Adrenal gland (tissue), 12 donors: ENCODE results near the gene MXRA8. TPM values are rescaled to one million over a fixed set of nuclear protein-coding genes. Genes with fewer than 3 reads are reported as not detected.

Source experiments
- DNase-seq, 7 donors: peaks; one replicate each; pipeline ENCODE4 v3.0.0-alpha.2; 2019 to 2020
- H3K27ac ChIP-seq, 5 donors: fragments of 200-600 bp; sonication (generic) in 4 of 5; 1 replicate in 3 of 5; 2 replicates in 2 of 5; pipeline versions ENCODE4 v1.5.1 to v1.8.0; 2016 to 2020; ENCODE audit warnings: mild to moderate bottlenecking in 1 of 5
- H3K27me3 ChIP-seq: fragments of 200-600 bp; 2 replicates; pipeline ENCODE4 v1.8.0; 2021
- H3K36me3 ChIP-seq, 2 donors: fragments of 200-600 bp; replicated peaks in 1 of 2; 1 replicate in 1 of 2; 2 replicates in 1 of 2; pipeline versions ENCODE4 v1.5.1 to v1.8.0; 2018 to 2022
- H3K4me1 ChIP-seq, 2 donors: fragments of 200-600 bp; replicated peaks in 1 of 2; 1 replicate in 1 of 2; 2 replicates in 1 of 2; pipeline versions ENCODE4 v1.5.1 to v1.8.0; 2018 to 2021
- H3K4me3 ChIP-seq, 4 donors: fragments of 200-600 bp; sonication (generic) in 3 of 4; one replicate each; pipeline ENCODE4 v1.5.1; 2016 to 2018
- H3K9me3 ChIP-seq, 3 donors: fragments of 200-600 bp; sonication (generic) in 1 of 3; replicated peaks in 1 of 3; 1 replicate in 2 of 3; 2 replicates in 1 of 3; pipeline versions ENCODE4 v1.5.1 to v1.8.0; 2016 to 2021
- POLR2A ChIP-seq, 2 donors: fragments of 450-650 bp; IDR thresholded peaks; one replicate each; pipeline ENCODE4 v1.6.1; 2017; ENCODE audit warnings: antibody characterized with exemption in 2 of 2, mild to moderate bottlenecking in 2 of 2, moderate library complexity in 1 of 2
- WGBS, 4 donors: extraction: QIAGEN DNeasy Blood & Tissue Kit in 2 of 4; methylation state at CpG; one replicate each; pipeline versions ENCODE4 v1.1.5 to v1.1.7; 2013 to 2017; 5-methylcytosine and 5-hydroxymethylcytosine counted together
- intact Hi-C, 2 donors: fragments of 100-400 bp; cut with DNase I; formaldehyde crosslinking; loops; one replicate each; pipeline versions ENCODE4 v1.14.1 to v1.15.0; 2022 to 2023
- polyA plus RNA-seq, 3 donors: library from polyadenylated mRNA; stranded (reverse); fragments of 200-250 nt in 2 of 3; fragments of 350-450 nt in 1 of 3; fragmentation: Illumina TruSeq in 1 of 3; extraction: RNeasy Lipid Tissue Mini Kit (QIAGEN cat#74804) in 1 of 3; gene quantifications; one replicate each; pipeline ENCODE4 v1.2.3, GENCODE V29; 2013 to 2014
- total RNA-seq, 9 donors: library from RNA; depleted of rRNA in 4 of 9; stranded (reverse); fragments of >200 nt in 4 of 9; fragments of 120-200 nt in 1 of 9; fragmentation: NEBNext Ultra II Directional in 1 of 9; extraction: Animal tissue kit (Norgen Biotek cat#: 25700) in 1 of 9; gene quantifications; one replicate each; pipeline versions ENCODE4 v1.1.0 to v1.2.4, GENCODE V29; 2013 to 2023
- TF ChIP-seq, protein P1 (sequence below), 6 experiments: fragments of 450-650 bp in 4 of 6; fragments of 200-600 bp in 2 of 6; sonication (generic) in 1 of 6; IDR thresholded peaks; 1 replicate in 5 of 6; 2 replicates in 1 of 6; pipeline versions ENCODE4 v1.5.1 to v1.8.0; 2016 to 2021; ENCODE audit warnings: antibody characterized with exemption in 6 of 6, mild to moderate bottlenecking in 2 of 6, moderate library complexity in 1 of 6
- donor health status: healthy with polysubstance abuse.
- donor health status: Bipolar disorder and iron deficiency.
- donor health status: DM: yes; HTN: yes; CAD: no.
- donor health status: DM: no; HTN: no; CAD: no.
- donor health status: DM: no; HTN: no; CAD: no.
- donor health status: DM: yes; HTN: yes; CAD: no.

MXRA8 gene
- total and polyA plus RNA-seq, 12 donors, result 8.4 to 104 (median 46.6) TPM

DNA sequence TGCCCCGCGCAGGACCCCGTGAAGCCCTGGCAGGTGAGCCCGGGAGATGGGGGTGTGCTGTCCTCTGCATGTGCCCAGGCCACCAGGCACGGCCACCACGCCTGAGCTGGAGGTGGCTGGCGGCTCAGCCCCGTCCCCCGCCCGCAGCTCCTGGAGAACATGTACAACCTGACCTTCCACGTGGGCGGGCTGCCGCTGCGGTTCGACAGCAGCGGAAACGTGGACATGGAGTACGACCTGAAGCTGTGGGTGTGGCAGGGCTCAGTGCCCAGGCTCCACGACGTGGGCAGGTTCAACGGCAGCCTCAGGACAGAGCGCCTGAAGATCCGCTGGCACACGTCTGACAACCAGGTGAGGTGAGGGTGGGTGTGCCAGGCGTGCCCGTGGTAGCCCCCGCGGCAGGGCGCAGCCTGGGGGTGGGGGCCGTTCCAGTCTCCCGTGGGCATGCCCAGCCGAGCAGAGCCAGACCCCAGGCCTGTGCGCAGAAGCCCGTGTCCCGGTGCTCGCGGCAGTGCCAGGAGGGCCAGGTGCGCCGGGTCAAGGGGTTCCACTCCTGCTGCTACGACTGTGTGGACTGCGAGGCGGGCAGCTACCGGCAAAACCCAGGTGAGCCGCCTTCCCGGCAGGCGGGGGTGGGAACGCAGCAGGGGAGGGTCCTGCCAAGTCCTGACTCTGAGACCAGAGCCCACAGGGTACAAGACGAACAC lies 25.4 kb downstream of the MXRA8 start:
- Histone ChIP-seq H3K9me3 (no peaks in the 10 kb centered on the region), H3K4me3 (no peak overlapping the region), H3K27me3 (no peaks in the 10 kb centered on the region), H3K27ac (no peak overlapping the region), H3K4me1 (peaks cover 0 to 12% of the 10 kb centered on the region in 2 donors), H3K36me3 (peaks cover 0 to 8% of the 10 kb centered on the region in 2 donors)
- WGBS, 4 donors, result 64 to 74% (median 66%) methylated on average over 7 to 48 of the region's 48 CpGs
- intact Hi-C loops, result no loop called here
- peak in 1 of 7 donors; percentile 48 for DNase-seq
- TF ChIP-seq, protein P1, sequence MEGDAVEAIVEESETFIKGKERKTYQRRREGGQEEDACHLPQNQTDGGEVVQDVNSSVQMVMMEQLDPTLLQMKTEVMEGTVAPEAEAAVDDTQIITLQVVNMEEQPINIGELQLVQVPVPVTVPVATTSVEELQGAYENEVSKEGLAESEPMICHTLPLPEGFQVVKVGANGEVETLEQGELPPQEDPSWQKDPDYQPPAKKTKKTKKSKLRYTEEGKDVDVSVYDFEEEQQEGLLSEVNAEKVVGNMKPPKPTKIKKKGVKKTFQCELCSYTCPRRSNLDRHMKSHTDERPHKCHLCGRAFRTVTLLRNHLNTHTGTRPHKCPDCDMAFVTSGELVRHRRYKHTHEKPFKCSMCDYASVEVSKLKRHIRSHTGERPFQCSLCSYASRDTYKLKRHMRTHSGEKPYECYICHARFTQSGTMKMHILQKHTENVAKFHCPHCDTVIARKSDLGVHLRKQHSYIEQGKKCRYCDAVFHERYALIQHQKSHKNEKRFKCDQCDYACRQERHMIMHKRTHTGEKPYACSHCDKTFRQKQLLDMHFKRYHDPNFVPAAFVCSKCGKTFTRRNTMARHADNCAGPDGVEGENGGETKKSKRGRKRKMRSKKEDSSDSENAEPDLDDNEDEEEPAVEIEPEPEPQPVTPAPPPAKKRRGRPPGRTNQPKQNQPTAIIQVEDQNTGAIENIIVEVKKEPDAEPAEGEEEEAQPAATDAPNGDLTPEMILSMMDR (IDR thresholded peaks at IDR 0.05), result no peak
- no peak for TF ChIP-seq POLR2A (IDR thresholded peaks at IDR 0.05)

DNA sequence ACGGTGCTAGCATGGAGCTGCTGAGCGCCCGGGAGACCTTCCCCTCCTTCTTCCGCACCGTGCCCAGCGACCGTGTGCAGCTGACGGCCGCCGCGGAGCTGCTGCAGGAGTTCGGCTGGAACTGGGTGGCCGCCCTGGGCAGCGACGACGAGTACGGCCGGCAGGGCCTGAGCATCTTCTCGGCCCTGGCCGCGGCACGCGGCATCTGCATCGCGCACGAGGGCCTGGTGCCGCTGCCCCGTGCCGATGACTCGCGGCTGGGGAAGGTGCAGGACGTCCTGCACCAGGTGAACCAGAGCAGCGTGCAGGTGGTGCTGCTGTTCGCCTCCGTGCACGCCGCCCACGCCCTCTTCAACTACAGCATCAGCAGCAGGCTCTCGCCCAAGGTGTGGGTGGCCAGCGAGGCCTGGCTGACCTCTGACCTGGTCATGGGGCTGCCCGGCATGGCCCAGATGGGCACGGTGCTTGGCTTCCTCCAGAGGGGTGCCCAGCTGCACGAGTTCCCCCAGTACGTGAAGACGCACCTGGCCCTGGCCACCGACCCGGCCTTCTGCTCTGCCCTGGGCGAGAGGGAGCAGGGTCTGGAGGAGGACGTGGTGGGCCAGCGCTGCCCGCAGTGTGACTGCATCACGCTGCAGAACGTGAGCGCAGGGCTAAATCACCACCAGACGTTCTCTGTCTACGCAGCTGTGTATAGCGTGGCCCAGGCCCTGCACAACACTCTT lies 26.2 kb downstream of the MXRA8 start:
- intact Hi-C loops, result no loop called here
- TF ChIP-seq, protein P1 (IDR thresholded peaks at IDR 0.05), result no peak
- TF ChIP-seq POLR2A (IDR thresholded peaks at IDR 0.05), result no peak
- no peaks in the 10 kb centered on the region for H3K27me3 ChIP-seq
- H3K9me3 ChIP-seq, result no peaks in the 10 kb centered on the region
- no peak for DNase-seq
- no peak overlapping the region for H3K4me3 ChIP-seq
- peaks cover 0 to 14% of the 10 kb centered on the region in 2 donors for H3K36me3 ChIP-seq
- 79 to 93% (median 81%) methylated on average over 16 to 57 of the region's 57 CpGs for WGBS, 4 donors
- H3K27ac ChIP-seq, result no peak overlapping the region
- H3K4me1 ChIP-seq, result peaks cover 0 to 12% of the 10 kb centered on the region in 2 donors

DNA sequence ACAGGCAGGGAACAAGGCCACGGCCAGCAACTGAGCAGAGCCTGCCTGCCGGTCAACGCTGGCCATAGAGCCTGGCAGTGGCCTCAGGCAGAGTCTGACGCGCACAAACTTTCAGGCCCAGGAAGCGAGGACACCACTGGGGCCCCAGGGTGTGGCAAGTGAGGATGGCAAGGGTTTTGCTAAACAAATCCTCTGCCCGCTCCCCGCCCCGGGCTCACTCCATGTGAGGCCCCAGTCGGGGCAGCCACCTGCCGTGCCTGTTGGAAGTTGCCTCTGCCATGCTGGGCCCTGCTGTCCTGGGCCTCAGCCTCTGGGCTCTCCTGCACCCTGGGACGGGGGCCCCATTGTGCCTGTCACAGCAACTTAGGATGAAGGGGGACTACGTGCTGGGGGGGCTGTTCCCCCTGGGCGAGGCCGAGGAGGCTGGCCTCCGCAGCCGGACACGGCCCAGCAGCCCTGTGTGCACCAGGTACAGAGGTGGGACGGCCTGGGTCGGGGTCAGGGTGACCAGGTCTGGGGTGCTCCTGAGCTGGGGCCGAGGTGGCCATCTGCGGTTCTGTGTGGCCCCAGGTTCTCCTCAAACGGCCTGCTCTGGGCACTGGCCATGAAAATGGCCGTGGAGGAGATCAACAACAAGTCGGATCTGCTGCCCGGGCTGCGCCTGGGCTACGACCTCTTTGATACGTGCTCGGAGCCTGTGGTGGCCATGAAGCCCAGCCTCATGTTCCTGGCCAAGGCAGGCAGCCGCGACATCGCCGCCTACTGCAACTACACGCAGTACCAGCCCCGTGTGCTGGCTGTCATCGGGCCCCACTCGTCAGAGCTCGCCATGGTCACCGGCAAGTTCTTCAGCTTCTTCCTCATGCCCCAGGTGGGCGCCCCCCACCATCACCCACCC lies 27.0 kb downstream of the MXRA8 start, which contains the start of gene TAS1R3:
Gene TAS1R3 (plus strand): TSS at position 213 of the 898 bp plus-strand sequence. CDS start 66 bp downstream, at position 279.
- Histone ChIP-seq H3K36me3 (peaks cover 0 to 19% of the 10 kb centered on the region in 2 donors), H3K27me3 (no peaks in the 10 kb centered on the region), H3K4me3 (no peak within 1 kb of the TSS), H3K9me3 (no peaks in the 10 kb centered on the region), H3K4me1 (peaks cover 0 to 14% of the 10 kb centered on the region in 2 donors), H3K27ac (no peak within 1 kb of the TSS)
- TF ChIP-seq, protein P1 (IDR thresholded peaks at IDR 0.05), result no peak
- TF ChIP-seq POLR2A (IDR thresholded peaks at IDR 0.05), result no peak
- WGBS, 4 donors, result 52 to 71% (median 55%) methylated on average over 11 to 41 of the region's 41 CpGs
- intact Hi-C loops, result no loop called here
- peak in 3 of 7 donors; percentile 49 to 67 (median 61) for DNase-seq
